GM12878 (cell line): ENCODE measurements around the gene UQCRC1. TPM values are rescaled to one million over a fixed set of nuclear protein-coding genes. Genes with fewer than 3 reads are reported as not detected.

Experiments used
- BCL11A ChIP-seq: IDR thresholded peaks from 2 replicates; pipeline ENCODE4 v1.6.1; 2011; ENCODE audit warnings: low read depth, low read length
- DPF2 ChIP-seq: fragments of 450-650 bp; IDR thresholded peaks from 2 replicates; pipeline ENCODE4 v1.6.1; 2017; ENCODE audit warnings: mild to moderate bottlenecking
- IRF3 ChIP-seq: fragments of 450-650 bp; IDR thresholded peaks from 2 replicates; pipeline ENCODE4 v1.6.1; 2014; ENCODE audit warnings: mild to moderate bottlenecking
- JUNB ChIP-seq: IDR thresholded peaks from 2 replicates; pipeline ENCODE4 v1.6.1; 2016; ENCODE audit warnings: antibody characterized with exemption, mild to moderate bottlenecking
- KDM1A ChIP-seq: fragments of 200-600 bp; sonication (generic); IDR thresholded peaks from 2 replicates; pipeline ENCODE4 v1.6.1; 2016; ENCODE audit warnings: borderline replicate concordance
- LARP7 ChIP-seq: fragments of 450-650 bp; IDR thresholded peaks from 2 replicates; pipeline ENCODE4 v1.6.1; 2017; ENCODE audit warnings: mild to moderate bottlenecking
- NFYB ChIP-seq: IDR thresholded peaks from 2 replicates; pipeline ENCODE4 v1.6.1; 2011; ENCODE audit warnings: low read depth, mild to moderate bottlenecking, low read length, improper control_type of control experiment, moderate library complexity; ENCODE audit not compliant: insufficient read depth
- POLR2AphosphoS5 ChIP-seq: IDR thresholded peaks from 2 replicates; pipeline ENCODE4 v1.6.1; 2011; ENCODE audit warnings: mild to moderate bottlenecking, low read length, inconsistent platforms
- SIX5 ChIP-seq: IDR thresholded peaks from 2 replicates; pipeline ENCODE4 v1.6.1; 2011; ENCODE audit warnings: mild to moderate bottlenecking, low read depth, low read length, moderate library complexity; ENCODE audit not compliant: severe bottlenecking
- SKIL ChIP-seq: fragments of 450-650 bp; IDR thresholded peaks from 2 replicates; pipeline ENCODE4 v1.6.1; 2017; ENCODE audit warnings: mild to moderate bottlenecking, low read depth, inconsistent platforms; ENCODE audit not compliant: poor library complexity, severe bottlenecking
- TCF12 ChIP-seq: IDR thresholded peaks from 2 replicates; pipeline ENCODE4 v1.6.1; 2011; ENCODE audit warnings: low read depth, mild to moderate bottlenecking, low read length
- USF2 ChIP-seq: IDR thresholded peaks from 2 replicates; pipeline ENCODE4 v1.6.1; 2011; ENCODE audit warnings: low read depth, low read length, improper control_type of control experiment, borderline replicate concordance
- ZBED1 ChIP-seq: IDR thresholded peaks from 2 replicates; pipeline ENCODE4 v1.6.1; 2016; ENCODE audit warnings: borderline replicate concordance
- polyA plus RNA-seq, 11 experiments: library from polyadenylated mRNA; depleted of rRNA in 4 of 11; unstranded in 6 of 11; stranded (reverse) in 5 of 11; fragments of >200 nt; fragmentation: Nextera tagmentation in 4 of 11; fragmentation: Illumina TruSeq in 1 of 11; extraction: Ambion mirVana in 4 of 11; extraction: Trizol in 1 of 11; gene quantifications; 1 replicate in 1 of 11; 2 replicates in 10 of 11; pipeline versions ENCODE4 v1.2.1 to v1.2.3, GENCODE V29; 2011 to 2016; ENCODE audit warnings: inconsistent platforms in 2 of 11, missing spikeins in 2 of 11, low read depth in 1 of 11
- total RNA-seq, 4 experiments: library from RNA; depleted of rRNA in 3 of 4; stranded (reverse); fragments of >200 nt in 3 of 4; fragmentation: Illumina TruSeq in 1 of 4; extraction: Trizol in 1 of 4; gene quantifications; 2 replicates each; pipeline versions ENCODE4 v1.2.1 to v1.2.3, GENCODE V29; 2013 to 2021
- TF ChIP-seq, protein P1 (sequence below): IDR thresholded peaks from 2 replicates; pipeline ENCODE4 v1.6.1; 2012; ENCODE audit warnings: improper control_type of control experiment, low read depth, low read length; ENCODE audit not compliant: insufficient replicate concordance
- TF ChIP-seq, protein P2 (sequence below): fragments of 450-650 bp; formaldehyde crosslinking; IDR thresholded peaks from 2 replicates; pipeline ENCODE4 v1.5.0; 2022; ENCODE audit warnings: mild to moderate bottlenecking, missing genetic modification characterization

UQCRC1 gene
- total and polyA plus RNA-seq, 10 of the 15 experiments (the other 5 are each of a cell fraction or from before 2014, with no cell fraction given) = 116 to 426 (median 228) TPM

DNA sequence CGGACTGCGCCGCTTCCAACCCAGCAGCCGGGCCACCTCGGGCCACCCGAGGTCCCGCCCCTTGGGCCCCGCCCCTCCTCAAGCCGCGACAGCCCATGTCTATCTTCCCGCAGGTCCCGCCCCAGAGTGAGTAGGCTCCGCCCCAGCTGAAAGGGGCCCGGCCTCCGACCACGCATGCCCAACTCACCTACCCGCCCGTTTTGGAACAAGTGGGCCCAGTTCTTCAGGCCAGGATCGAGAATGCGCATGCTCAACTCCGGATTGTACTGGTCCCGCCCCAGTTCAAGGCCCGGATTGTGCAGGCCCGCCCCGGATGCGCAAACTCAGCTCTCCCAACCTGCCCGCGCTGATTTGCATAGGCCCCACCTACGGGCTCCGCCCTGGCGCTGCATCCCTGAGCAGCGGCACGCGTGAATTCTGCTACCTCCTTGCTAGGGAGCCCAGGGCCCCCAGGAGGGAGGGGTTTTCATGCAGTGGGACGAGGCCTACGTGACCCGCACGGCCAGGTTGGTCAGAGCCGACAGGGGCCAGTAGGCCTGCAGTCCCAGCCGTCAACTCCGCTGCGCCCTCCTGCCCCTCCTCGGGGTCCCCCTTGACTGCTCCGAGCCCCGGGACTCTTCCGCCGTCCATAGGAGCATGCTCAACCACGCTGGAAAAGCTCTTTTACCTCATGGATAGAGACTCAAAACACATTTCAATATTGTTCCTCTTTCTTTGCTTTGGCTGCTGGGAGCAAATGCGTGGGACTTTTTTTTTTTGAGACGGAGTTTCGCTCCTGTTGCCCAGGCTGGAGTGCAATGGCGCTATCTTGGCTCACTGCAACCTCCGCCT lies 52.4 kb downstream of the UQCRC1 start, which contains the start of gene PFKFB4 (continued):
- TF ChIP-seq SKIL (no peak), TCF12 (0 out of 2 replicates have a peak, but pooled peaks have one; percentile 2), JUNB (no peak), KDM1A (no peak), IRF3 (no peak), LARP7 (peak; percentile 70; the same call in 1 of the 2 replicates), DPF2 (peak; percentile 85), BCL11A (no peak), ZBED1 (no peak), POLR2AphosphoS5 (no peak), NFYB (no peak), SIX5 (no peak), USF2 (no peak)
- TF ChIP-seq, protein P1, sequence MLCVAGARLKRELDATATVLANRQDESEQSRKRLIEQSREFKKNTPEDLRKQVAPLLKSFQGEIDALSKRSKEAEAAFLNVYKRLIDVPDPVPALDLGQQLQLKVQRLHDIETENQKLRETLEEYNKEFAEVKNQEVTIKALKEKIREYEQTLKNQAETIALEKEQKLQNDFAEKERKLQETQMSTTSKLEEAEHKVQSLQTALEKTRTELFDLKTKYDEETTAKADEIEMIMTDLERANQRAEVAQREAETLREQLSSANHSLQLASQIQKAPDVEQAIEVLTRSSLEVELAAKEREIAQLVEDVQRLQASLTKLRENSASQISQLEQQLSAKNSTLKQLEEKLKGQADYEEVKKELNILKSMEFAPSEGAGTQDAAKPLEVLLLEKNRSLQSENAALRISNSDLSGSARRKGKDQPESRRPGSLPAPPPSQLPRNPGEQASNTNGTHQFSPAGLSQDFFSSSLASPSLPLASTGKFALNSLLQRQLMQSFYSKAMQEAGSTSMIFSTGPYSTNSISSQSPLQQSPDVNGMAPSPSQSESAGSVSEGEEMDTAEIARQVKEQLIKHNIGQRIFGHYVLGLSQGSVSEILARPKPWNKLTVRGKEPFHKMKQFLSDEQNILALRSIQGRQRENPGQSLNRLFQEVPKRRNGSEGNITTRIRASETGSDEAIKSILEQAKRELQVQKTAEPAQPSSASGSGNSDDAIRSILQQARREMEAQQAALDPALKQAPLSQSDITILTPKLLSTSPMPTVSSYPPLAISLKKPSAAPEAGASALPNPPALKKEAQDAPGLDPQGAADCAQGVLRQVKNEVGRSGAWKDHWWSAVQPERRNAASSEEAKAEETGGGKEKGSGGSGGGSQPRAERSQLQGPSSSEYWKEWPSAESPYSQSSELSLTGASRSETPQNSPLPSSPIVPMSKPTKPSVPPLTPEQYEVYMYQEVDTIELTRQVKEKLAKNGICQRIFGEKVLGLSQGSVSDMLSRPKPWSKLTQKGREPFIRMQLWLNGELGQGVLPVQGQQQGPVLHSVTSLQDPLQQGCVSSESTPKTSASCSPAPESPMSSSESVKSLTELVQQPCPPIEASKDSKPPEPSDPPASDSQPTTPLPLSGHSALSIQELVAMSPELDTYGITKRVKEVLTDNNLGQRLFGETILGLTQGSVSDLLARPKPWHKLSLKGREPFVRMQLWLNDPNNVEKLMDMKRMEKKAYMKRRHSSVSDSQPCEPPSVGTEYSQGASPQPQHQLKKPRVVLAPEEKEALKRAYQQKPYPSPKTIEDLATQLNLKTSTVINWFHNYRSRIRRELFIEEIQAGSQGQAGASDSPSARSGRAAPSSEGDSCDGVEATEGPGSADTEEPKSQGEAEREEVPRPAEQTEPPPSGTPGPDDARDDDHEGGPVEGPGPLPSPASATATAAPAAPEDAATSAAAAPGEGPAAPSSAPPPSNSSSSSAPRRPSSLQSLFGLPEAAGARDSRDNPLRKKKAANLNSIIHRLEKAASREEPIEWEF = no peak
- TF ChIP-seq, protein P2, sequence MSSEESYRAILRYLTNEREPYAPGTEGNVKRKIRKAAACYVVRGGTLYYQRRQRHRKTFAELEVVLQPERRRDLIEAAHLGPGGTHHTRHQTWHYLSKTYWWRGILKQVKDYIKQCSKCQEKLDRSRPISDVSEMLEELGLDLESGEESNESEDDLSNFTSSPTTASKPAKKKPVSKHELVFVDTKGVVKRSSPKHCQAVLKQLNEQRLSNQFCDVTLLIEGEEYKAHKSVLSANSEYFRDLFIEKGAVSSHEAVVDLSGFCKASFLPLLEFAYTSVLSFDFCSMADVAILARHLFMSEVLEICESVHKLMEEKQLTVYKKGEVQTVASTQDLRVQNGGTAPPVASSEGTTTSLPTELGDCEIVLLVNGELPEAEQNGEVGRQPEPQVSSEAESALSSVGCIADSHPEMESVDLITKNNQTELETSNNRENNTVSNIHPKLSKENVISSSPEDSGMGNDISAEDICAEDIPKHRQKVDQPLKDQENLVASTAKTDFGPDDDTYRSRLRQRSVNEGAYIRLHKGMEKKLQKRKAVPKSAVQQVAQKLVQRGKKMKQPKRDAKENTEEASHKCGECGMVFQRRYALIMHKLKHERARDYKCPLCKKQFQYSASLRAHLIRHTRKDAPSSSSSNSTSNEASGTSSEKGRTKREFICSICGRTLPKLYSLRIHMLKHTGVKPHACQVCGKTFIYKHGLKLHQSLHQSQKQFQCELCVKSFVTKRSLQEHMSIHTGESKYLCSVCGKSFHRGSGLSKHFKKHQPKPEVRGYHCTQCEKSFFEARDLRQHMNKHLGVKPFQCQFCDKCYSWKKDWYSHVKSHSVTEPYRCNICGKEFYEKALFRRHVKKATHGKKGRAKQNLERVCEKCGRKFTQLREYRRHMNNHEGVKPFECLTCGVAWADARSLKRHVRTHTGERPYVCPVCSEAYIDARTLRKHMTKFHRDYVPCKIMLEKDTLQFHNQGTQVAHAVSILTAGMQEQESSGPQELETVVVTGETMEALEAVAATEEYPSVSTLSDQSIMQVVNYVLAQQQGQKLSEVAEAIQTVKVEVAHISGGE (CRISPR knock-in tag) = no peak
